GM20000 (cell line): ENCODE data around the gene PSMA5.

Experiments used
- DNase-seq: peaks from one replicate; pipeline ENCODE4 v3.0.0; 2012; ENCODE audit warnings: low spot score
- CTCF ChIP-seq: IDR thresholded peaks from 2 replicates; pipeline ENCODE4 v1.5.1; 2012; ENCODE audit warnings: mild to moderate bottlenecking, control low read depth; ENCODE audit errors: extremely low read depth, missing control alignments

PSMA5 gene

DNA sequence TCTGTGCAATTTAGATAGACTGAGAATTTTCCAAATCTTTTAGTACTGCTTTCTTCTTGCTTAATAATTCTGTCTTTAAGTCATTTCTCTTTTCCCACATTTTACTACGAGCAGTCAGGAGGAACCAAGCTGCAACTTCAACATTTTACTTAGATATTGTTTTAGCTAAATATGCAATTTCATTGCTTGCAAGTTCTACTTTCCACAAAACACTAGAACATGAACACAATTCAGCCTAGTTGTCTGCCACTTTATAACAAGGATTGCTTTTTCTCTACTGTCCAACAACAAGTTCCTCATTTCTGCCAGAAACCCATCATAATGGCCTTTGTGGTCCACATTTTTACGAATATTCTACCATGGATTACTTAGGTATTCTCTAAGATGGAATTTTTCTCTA lies 65.2 kb downstream of the PSMA5 start:
- TF ChIP-seq CTCF, result no peak
- no peak for DNase-seq

- TF ChIP-seq CTCF, result no peak
- no peak for DNase-seq
Observed at GRCh38 chr1:109357616-109358015, 68.6 kb downstream of the PSMA5 start.

DNA sequence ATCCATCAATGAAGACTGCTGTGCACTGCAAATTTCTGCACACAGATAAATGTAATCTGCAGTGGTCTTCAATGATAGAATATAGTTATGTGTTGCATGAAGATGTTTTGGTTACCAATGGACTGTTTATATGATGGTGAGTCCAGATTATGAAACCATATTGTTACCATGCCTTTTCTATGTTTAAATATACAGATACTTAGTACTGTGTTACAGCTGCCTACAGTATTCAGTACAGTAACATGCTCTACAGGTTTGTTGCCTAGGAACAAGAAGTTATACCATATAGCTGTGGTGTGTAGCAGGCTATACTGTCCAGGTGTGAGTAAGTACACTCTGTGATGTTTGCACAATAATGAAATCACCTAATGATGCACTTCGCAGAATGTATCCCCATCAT lies 69.3 kb downstream of the PSMA5 start:
- no peak for DNase-seq
- TF ChIP-seq CTCF, result no peak

DNA sequence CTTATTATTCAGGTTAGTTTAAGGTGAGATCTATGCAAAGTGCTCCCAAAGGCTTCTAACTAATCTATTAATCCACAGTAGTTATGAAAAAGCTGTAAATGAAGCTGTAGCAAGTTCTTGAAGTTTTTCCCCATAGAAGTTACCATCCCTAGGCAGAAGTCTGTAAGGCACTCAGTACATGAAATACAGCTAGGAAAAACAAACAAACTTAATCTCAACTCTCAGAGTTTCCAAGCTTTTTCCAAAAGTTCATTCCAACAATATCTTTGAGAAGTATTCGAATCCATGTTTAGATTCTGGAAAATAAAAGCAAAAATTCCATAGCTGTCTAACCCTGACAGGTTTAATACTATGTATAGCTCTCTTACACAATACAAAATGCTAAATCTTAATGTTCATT lies 69.7 kb downstream of the PSMA5 start:
- TF ChIP-seq CTCF, result no peak
- no peak for DNase-seq

GRCh38 chr1:109354929-109355328 lies 71.3 kb downstream of the PSMA5 start:
- TF ChIP-seq CTCF, result no peak
- no peak for DNase-seq

GRCh38 chr1:109351457-109351856 lies 74.8 kb downstream of the PSMA5 start:
- DNase-seq, result no peak
- no peak for TF ChIP-seq CTCF

DNA sequence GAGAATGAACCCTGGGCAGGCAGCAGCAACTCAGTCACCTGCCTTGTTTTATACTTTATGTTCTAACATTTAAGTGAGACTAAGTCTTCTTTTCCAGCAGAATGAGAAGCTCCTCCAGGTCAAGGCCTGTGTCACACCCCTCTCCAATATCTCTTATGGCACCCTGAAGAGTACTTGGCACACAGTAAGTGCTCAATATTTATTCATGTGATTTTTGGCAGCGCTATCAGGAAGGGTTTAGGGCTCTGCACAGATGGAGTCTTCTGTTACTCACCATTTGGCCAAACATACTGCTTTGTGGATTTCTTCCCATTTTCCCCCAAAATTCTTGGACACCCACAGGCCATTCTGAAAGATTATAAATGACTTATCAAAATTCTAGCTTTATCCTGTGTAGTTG lies 75.6 kb downstream of the PSMA5 start:
- DNase-seq, result no peak
- TF ChIP-seq CTCF, result no peak

DNA sequence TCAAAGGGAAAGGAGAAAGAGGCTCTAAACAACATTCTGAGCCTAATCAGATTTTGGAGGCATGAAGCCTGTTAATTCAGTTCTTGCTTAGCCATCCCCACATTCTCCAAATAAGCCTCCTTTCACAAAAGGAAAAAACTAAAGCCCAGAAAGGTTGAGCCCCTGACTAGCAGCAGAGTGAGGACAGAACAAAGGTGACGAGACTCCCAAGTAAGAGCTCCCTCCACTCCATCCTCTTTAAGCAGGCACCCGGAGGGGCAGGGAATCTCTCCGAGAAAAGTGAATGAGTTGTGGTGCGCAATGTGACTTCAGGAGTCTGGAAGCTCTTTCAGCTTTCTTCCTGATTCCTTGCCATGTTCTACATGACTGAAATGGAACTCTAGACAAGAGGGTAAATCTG lies 76.1 kb downstream of the PSMA5 start:
- no peak for DNase-seq

More for the DNA sequence above, 76.1 kb downstream of the PSMA5 start:
- TF ChIP-seq CTCF, result no peak
